Activated CD8-positive, alpha-beta memory T cell treated with anti-CD3 and anti-CD28 coated beads for 4 hours (primary cell): ENCODE data around the gene BSPH1.
"Not testable (repeated sequence)": the region's sequence is repeated elsewhere in the genome, so short reads cannot be mapped to it uniquely, and the experiment has no call there.

Source experiments
- DNase-seq, 2 donors: peaks; one replicate each; pipeline ENCODE4 v3.0.0-alpha.2; 2020; ENCODE audit warnings: low read depth in 2 of 2

The BSPH1 gene

GRCh38 chr19:47920107-47920506, 71.9 kb downstream of the BSPH1 start:
- not testable (repeated sequence) for DNase-seq
